ENCODE data around the gene FRMD4B.

DNA sequence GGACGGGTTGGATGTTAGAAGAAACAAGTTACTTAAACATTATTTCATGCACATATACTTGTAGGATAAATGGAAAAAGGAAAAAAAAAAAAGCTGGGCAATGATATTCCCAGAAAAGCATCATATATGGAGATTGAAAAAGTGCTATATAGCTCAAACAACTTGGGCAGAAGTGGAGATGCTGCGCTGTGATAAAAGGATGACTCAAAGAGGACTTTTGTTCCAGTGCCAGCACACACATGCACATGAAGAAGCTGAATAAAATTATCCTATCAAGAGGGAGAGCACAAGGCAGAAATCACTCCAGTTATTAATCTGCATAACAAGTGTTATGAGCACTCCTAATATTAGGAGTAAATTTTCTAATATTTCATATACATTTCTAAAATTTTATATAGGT is 30.9 kb downstream of the FRMD4B start:
- TF ChIP-seq POLR2AphosphoS5 (IDR thresholded peaks at IDR 0.05) (no peak), POLR2A (IDR thresholded peaks at IDR 0.05; ENCODE audit: low read depth) (no peak), EP300 (IDR thresholded peaks at IDR 0.05) (no peak)
- TF ChIP-seq, protein P1, sequence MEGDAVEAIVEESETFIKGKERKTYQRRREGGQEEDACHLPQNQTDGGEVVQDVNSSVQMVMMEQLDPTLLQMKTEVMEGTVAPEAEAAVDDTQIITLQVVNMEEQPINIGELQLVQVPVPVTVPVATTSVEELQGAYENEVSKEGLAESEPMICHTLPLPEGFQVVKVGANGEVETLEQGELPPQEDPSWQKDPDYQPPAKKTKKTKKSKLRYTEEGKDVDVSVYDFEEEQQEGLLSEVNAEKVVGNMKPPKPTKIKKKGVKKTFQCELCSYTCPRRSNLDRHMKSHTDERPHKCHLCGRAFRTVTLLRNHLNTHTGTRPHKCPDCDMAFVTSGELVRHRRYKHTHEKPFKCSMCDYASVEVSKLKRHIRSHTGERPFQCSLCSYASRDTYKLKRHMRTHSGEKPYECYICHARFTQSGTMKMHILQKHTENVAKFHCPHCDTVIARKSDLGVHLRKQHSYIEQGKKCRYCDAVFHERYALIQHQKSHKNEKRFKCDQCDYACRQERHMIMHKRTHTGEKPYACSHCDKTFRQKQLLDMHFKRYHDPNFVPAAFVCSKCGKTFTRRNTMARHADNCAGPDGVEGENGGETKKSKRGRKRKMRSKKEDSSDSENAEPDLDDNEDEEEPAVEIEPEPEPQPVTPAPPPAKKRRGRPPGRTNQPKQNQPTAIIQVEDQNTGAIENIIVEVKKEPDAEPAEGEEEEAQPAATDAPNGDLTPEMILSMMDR (IDR thresholded peaks at IDR 0.05): no peak

Measured in esophagus muscularis mucosa (tissue), 4 donors.